Fibroblast of the aortic adventitia (primary cell): ENCODE results near the gene ABLIM2. TPM values are rescaled to one million over a fixed set of nuclear protein-coding genes. Genes with fewer than 3 reads are reported as not detected.
A peak's percentile ranks its signal among the peaks of the same experiment; 100 is the strongest.

Experiments used
- DNase-seq: peaks from one replicate; pipeline ENCODE4 v3.0.0-alpha.2; 2010; ENCODE audit warnings: low read depth
- H3K4me3 ChIP-seq: 2 replicates; pipeline ENCODE4 v1.5.1; 2011; ENCODE audit warnings: low read depth, mild to moderate bottlenecking, control low read depth, low read length, moderate library complexity
- total RNA-seq: library from RNA; depleted of rRNA; stranded (reverse); fragments of >200 nt; gene quantifications from 2 replicates; pipeline ENCODE4 v1.2.3, GENCODE V29; 2012; ENCODE audit warnings: low replicate concordance
- TF ChIP-seq, protein P1 (sequence below): IDR thresholded peaks from 2 replicates; pipeline ENCODE4 v1.5.1; 2011; ENCODE audit warnings: mild to moderate bottlenecking, low read length, control low read depth, inconsistent platforms; ENCODE audit not compliant: insufficient read depth

Gene ABLIM2
- total RNA-seq, 1 donor = under 0.01 TPM

DNA sequence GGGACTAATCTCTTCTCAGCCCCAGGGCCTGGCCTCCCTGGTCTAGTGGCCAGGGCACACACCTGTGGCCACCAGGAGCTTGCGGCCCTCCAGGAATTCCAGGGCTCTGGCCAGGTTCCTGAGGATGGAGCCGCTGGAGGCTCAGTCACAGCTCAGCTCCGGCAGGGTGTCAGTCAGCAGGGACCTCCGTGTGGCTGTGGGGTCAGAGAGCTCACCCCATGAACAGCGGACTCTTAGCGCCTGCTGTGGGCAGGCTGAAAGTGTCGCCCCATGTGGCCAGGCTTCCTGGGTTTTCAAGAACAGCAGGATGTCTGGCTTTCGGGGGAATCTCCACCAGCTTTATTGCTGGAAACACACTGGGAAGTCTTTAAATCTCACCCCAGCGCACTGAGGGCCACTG is 21.2 kb upstream of the ABLIM2 start:
- no peak for DNase-seq
- TF ChIP-seq, protein P1, sequence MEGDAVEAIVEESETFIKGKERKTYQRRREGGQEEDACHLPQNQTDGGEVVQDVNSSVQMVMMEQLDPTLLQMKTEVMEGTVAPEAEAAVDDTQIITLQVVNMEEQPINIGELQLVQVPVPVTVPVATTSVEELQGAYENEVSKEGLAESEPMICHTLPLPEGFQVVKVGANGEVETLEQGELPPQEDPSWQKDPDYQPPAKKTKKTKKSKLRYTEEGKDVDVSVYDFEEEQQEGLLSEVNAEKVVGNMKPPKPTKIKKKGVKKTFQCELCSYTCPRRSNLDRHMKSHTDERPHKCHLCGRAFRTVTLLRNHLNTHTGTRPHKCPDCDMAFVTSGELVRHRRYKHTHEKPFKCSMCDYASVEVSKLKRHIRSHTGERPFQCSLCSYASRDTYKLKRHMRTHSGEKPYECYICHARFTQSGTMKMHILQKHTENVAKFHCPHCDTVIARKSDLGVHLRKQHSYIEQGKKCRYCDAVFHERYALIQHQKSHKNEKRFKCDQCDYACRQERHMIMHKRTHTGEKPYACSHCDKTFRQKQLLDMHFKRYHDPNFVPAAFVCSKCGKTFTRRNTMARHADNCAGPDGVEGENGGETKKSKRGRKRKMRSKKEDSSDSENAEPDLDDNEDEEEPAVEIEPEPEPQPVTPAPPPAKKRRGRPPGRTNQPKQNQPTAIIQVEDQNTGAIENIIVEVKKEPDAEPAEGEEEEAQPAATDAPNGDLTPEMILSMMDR = no peak
- H3K4me3 ChIP-seq = no peak overlapping the region

DNA sequence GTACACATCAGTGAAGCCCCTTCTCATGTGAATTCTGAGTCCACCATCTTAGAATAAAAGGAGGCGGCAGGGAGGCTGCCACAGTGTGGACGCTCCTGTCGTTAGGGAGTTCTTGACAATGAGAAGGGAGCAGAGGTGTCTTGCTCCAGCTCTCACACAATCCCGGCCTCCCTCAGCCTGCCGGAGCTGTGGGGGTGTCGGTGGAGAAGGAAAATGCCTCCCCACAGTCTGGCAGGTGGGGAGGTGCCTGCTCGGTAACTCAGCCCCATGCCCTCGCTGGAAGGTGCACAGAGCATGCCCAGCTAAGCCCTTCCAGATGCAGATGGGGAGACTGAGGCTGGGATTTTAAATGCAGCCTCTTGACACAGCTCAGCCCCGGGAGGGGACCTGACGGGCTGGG is 20.5 kb upstream of the ABLIM2 start:
- TF ChIP-seq, protein P1 = no peak
- no peak overlapping the region for H3K4me3 ChIP-seq
- no peak for DNase-seq

DNA sequence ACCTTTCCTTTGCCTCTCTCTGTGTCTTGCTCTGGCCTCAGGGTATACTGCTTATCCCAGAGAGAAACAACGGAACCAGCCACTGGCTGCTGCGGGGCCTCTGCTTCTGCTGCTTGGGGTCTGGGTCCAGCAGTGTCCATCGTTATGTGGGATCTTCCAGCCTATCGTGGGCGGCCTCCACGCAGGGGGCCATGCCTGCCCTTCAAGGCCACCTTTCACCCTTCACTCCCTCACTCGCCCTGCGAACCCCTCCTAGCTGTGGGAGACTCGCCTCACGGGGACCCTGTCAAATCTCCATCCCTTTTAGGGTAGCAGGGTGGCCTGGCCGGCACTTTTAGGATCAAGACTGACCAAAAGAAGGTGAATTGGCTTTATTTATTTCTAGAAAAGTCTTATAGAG is 19.3 kb upstream of the ABLIM2 start:
- no peak for DNase-seq
- H3K4me3 ChIP-seq = no peak overlapping the region
- TF ChIP-seq, protein P1 = no peak

DNA sequence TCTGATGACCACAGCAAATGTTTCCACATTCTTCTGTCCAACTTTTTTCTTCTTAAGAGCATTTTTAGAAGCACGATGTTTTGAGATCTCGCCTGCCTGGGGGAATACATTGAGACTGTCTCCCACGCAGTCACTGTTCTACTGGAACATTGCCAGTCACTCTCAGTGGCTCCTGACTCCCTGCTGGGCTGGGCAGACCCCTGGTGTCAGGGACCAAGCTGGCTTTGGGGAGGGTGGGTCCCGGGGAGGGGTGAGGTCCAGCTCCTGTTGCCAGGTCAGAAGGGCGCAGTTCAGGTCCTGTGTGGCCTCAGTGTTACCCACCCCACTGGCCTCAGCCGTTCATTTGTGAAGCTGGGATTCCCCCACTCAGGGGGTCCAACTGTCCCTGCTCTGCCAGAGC is 18.9 kb upstream of the ABLIM2 start:
- no peak for DNase-seq
- TF ChIP-seq, protein P1 = no peak

DNA sequence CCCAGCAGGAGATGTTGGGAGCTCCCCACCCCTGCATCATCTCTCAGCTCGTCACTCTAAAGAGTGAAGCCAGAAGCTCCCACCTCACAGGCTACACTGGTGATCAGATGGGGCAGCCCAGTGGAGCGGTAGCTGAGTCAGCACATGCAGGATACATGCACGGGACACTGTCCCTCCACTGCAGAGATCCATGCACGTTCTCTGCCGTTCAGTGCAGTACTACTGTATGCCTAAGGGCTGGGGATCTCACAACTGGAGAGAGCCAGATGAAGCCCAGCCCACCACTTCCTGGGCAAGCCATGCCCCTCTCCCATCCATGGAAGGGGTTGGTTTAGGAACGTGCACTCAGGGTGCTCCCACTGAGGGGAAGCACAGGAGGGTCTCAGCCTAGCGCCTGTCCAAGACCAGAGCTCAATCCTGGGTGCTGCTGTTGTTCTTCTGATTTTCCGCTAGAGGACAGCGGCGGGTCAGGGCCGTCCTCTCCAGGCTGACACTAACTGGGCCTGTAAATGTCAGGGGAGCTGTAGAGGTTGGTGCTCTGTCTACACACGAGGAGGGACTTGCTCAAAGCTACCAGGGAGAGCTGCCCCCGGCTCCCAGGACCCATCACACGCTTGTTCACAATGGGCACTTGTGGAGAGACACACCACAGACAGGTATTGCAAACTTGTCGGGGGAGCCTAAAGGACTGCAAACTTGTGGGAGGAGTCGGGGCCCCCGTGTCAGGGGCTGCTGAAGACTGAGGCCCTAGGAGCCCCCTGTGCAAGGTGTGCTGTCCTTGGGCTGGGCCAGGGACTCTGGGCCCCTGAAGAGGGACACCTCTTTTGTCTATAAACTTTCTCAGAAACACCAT is 18.2 kb upstream of the ABLIM2 start:
- TF ChIP-seq, protein P1 = peak; percentile 88
- H3K4me3 ChIP-seq = no peak overlapping the region
- peak; percentile 54 for DNase-seq

More for the DNA sequence above, 18.9 kb upstream of the ABLIM2 start:
- H3K4me3 ChIP-seq = no peak overlapping the region

DNA sequence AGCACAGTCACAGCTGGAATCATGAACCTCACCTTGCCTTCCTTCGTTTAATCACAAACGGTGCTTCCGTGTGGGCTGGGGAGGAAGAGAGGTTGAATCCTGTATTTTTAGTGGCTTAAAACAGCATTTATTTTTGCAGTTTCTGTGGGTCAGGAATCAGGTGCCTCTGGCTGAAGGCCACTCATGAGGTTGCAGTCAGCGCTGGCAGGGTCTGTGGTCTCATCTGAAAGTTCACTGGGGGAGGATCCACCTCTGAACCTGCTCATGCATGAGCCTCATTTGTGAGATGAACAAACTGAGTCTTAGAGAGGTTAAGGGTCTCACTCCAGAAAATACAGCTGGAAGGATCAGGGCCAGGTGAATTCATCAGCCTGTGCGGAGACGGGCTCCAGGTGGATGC is 17.1 kb upstream of the ABLIM2 start:
- no peak for DNase-seq
- TF ChIP-seq, protein P1 = no peak

DNA sequence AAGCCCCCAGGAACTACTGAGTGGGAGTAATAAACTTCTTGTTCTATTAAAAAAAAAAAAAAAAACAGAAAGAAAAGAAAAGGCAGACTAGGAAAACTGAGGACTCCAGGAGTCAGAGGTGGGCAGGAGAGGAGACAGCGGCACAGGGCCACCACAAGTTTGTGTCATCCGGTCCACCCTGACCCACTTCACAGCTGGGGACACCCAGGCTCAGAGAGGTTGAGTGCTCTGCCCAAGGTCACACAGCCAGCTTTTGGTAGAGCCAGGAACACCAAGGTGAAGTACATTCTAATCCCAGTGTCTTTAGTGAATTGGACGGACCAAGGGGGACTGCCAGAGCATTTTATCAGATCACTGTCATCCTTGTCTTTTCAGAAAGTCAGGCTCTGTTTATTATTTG is 16.4 kb upstream of the ABLIM2 start:
- TF ChIP-seq, protein P1 = no peak
- no peak overlapping the region for H3K4me3 ChIP-seq
- no peak for DNase-seq

More for the DNA sequence above, 17.1 kb upstream of the ABLIM2 start:
- no peak overlapping the region for H3K4me3 ChIP-seq
